Measurements from ENCODE around the gene NUP62. TPM values are rescaled to one million over a fixed set of nuclear protein-coding genes. Genes with fewer than 3 reads are reported as not detected.
"Not testable (repeated sequence)": the region's sequence is repeated elsewhere in the genome, so short reads cannot be mapped to it uniquely, and the experiment has no call there.

NUP62 gene
- total RNA-seq, 1 experiment from 2014 or later: 91.3 TPM

- no peak for DNase-seq (ENCODE audit: low spot score)
Measured at GRCh38 chr19:49925486-49925885, 3.8 kb downstream of the NUP62 start.

- not testable (repeated sequence) for DNase-seq (ENCODE audit: low spot score)
Measured at GRCh38 chr19:49924881-49925210, 4.5 kb downstream of the NUP62 start.

- DNase-seq (ENCODE audit: low spot score): no peak
Measured at GRCh38 chr19:49924004-49924880, 5.1 kb downstream of the NUP62 start.

- no peak for DNase-seq (ENCODE audit: low spot score)
Measured at GRCh38 chr19:49923055-49924003, 6.0 kb downstream of the NUP62 start.

GRCh38 chr19:49921871-49922795 is 7.2 kb downstream of the NUP62 start:
- peak; percentile 45 for DNase-seq (ENCODE audit: low spot score)

GRCh38 chr19:49920624-49921363 is 8.5 kb downstream of the NUP62 start:
- DNase-seq (ENCODE audit: low spot score): no peak

- no peak for DNase-seq (ENCODE audit: low spot score)
Measured at GRCh38 chr19:49918089-49918488, 11.2 kb downstream of the NUP62 start.

GRCh38 chr19:49916839-49917733 is 12.2 kb downstream of the NUP62 start:
- no peak for DNase-seq (ENCODE audit: low spot score)

GRCh38 chr19:49915271-49915670 is 14.0 kb downstream of the NUP62 start:
- no peak for DNase-seq (ENCODE audit: low spot score)

- DNase-seq (ENCODE audit: low spot score): no peak
Measured at GRCh38 chr19:49913720-49914119, 15.6 kb downstream of the NUP62 start.

- DNase-seq (ENCODE audit: low spot score): no peak
Measured at GRCh38 chr19:49912965-49913685, 16.2 kb downstream of the NUP62 start.

- DNase-seq (ENCODE audit: low spot score): no peak
Measured at GRCh38 chr19:49911381-49912145, 17.7 kb downstream of the NUP62 start.

GRCh38 chr19:49910179-49910578 is 19.1 kb downstream of the NUP62 start:
- DNase-seq (ENCODE audit: low spot score): no peak

GRCh38 chr19:49908480-49909420 is 20.6 kb downstream of the NUP62 start:
- no peak for DNase-seq (ENCODE audit: low spot score)

GRCh38 chr19:49907745-49908446 is 21.4 kb downstream of the NUP62 start:
- no peak for DNase-seq (ENCODE audit: low spot score)

GRCh38 chr19:49906879-49907564 is 22.3 kb downstream of the NUP62 start:
- DNase-seq (ENCODE audit: low spot score): no peak
